Measurements from ENCODE around the gene AFF4. TPM values are rescaled to one million over a fixed set of nuclear protein-coding genes. Genes with fewer than 3 reads are reported as not detected.
"Not testable (repeated sequence)": the region's sequence is repeated elsewhere in the genome, so short reads cannot be mapped to it uniquely, and the experiment has no call there.

Gene AFF4
- total RNA-seq, 2 donors from 2014 or later: 107 to 108 TPM

DNA sequence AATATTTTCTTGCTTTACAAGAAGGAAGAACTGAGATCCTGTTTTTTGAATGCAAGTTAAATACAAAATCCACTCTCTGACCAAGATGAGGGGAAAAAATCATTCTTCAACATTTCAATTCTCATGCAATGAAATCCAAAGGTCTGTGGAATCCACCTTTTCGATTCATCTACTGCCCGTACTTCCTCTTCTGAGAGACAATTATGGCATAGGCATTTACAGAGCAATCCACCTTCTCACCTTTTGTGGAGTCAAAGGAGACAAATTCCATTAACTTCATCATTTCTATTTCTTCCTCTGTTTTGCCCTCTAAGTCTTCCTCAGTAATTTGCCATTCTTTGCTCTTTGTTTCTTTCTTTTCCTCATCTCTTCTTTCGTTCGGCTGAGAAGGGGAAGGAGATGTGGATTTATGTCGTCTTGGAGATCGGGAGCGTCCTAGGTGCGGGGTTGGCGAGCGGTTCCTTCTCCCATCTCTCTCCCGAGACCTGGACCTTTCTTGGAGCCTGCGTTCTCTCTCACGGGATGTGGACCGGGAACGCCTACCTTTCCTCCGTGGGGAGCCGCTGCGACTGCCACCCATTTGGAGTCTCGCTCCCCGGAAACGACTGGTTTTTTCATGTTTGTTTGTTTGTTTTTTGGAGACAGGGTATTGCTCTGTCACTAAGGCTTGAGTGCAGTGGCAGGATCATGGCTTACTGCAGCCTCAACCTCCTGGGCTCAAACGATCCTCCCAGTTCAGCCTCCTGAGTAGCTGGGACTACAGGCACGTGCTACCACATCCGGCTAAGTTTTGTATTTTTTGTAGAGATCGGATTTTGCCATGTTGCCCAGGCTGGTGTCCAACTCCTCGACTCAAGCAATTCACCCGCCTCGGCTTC, 24.3 kb upstream of the AFF4 start:
- 94 to 95% methylated on average over 12 to 27 of the region's 28 CpGs for WGBS, 2 experiments (ENCODE audit: insufficient coverage in 1 of 2, insufficient read length in 1 of 2)
- TF ChIP-seq, protein P1, sequence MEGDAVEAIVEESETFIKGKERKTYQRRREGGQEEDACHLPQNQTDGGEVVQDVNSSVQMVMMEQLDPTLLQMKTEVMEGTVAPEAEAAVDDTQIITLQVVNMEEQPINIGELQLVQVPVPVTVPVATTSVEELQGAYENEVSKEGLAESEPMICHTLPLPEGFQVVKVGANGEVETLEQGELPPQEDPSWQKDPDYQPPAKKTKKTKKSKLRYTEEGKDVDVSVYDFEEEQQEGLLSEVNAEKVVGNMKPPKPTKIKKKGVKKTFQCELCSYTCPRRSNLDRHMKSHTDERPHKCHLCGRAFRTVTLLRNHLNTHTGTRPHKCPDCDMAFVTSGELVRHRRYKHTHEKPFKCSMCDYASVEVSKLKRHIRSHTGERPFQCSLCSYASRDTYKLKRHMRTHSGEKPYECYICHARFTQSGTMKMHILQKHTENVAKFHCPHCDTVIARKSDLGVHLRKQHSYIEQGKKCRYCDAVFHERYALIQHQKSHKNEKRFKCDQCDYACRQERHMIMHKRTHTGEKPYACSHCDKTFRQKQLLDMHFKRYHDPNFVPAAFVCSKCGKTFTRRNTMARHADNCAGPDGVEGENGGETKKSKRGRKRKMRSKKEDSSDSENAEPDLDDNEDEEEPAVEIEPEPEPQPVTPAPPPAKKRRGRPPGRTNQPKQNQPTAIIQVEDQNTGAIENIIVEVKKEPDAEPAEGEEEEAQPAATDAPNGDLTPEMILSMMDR (conservative IDR thresholded peaks at IDR 0.05): no peak
- no peak overlapping the region for H3K27ac ChIP-seq (ENCODE audit: low read depth, low read length)
- H3K9me3 Mint-ChIP-seq: peaks cover 19% of the 10 kb centered on the region
- H3K4me3 ChIP-seq (ENCODE audit: low read length): no peak overlapping the region
- H3K4me3 Mint-ChIP-seq: peak overlapping the region; percentile 30
- no peaks in the 10 kb centered on the region for H3K36me3 ChIP-seq (ENCODE audit: control insufficient read depth, insufficient read depth, low read length)
- no peak overlapping the region for H3K27ac Mint-ChIP-seq
- peak; percentile 45 for DNase-seq
- H3K36me3 Mint-ChIP-seq (ENCODE audit: low read depth): no peaks in the 10 kb centered on the region
- no peak overlapping the region for H3K9ac ChIP-seq (ENCODE audit: extremely low read depth, low read length, poor library complexity, severe bottlenecking)
- H3K4me1 ChIP-seq (ENCODE audit: control insufficient read depth, insufficient read depth, low read length): peaks cover 3% of the 10 kb centered on the region
- H3K27me3 ChIP-seq (ENCODE audit: control insufficient read depth, insufficient read depth, low read length, poor library complexity, severe bottlenecking): no peaks in the 10 kb centered on the region
- no peaks in the 10 kb centered on the region for H3K9me3 ChIP-seq (ENCODE audit: control insufficient read depth, low read length)
- peaks cover 4% of the 10 kb centered on the region for H3K4me1 Mint-ChIP-seq
- H3K27me3 Mint-ChIP-seq (ENCODE audit: insufficient read depth): no peaks in the 10 kb centered on the region

DNA sequence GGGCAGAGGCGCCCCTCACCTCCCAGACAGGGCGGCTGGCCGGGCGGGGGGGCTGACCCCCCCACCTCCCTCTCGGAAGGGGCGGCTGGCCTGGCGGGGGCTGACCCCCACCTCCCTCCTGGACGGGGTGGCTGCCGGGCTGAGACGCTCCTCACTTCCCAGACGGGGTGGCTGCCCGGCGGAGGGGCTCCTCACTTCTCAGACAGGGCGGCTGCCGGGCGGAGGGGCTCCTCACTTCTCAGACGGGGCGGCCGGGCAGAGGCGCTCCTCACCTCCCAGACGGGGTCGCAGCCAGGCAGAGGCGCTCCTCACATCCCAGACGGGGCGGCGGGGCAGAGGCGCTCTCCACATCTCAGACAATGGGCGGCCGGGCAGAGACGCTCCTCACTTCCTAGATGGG, 19.5 kb upstream of the AFF4 start:
- H3K4me1 Mint-ChIP-seq; H3K27ac Mint-ChIP-seq; H3K4me1 ChIP-seq (ENCODE audit: control insufficient read depth, insufficient read depth, low read length); H3K36me3 ChIP-seq (ENCODE audit: control insufficient read depth, insufficient read depth, low read length); H3K4me3 Mint-ChIP-seq; H3K9me3 ChIP-seq (ENCODE audit: control insufficient read depth, low read length); H3K27me3 Mint-ChIP-seq (ENCODE audit: insufficient read depth); H3K4me3 ChIP-seq (ENCODE audit: low read length); H3K9ac ChIP-seq (ENCODE audit: extremely low read depth, low read length, poor library complexity, severe bottlenecking); DNase-seq; H3K36me3 Mint-ChIP-seq (ENCODE audit: low read depth); H3K27me3 ChIP-seq (ENCODE audit: control insufficient read depth, insufficient read depth, low read length, poor library complexity, severe bottlenecking); H3K27ac ChIP-seq (ENCODE audit: low read depth, low read length): not testable (repeated sequence)
- H3K9me3 Mint-ChIP-seq: peaks cover 49% of the 10 kb centered on the region
- WGBS, 2 experiments (ENCODE audit: insufficient coverage in 1 of 2, insufficient read length in 1 of 2): 92 to 100% methylated on average over 4 to 18 of the region's 30 CpGs

DNA sequence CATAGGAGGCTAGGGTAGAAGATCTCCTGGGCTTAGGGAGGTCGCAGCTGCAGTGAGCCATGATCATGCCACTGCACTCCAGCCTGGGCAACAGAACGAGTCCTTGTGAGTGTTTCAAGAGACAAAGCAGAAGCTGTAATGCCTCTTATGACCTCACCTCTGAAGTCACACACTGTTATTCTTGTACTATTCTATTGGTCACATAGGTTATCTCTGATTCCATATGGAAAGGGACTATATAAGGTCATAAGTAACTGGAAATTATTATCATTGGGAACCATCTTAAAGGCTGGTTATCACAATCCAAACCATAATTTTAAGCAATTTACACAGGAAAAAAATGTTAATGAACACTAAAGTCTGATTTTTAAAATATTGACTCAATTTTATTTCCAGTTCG, 17.9 kb upstream of the AFF4 start:
- Mint-ChIP-seq H3K4me1 (no peaks in the 10 kb centered on the region), H3K4me3 (no peak overlapping the region), H3K36me3 (ENCODE audit: low read depth) (no peaks in the 10 kb centered on the region), H3K9me3 (peaks cover 63% of the 10 kb centered on the region), H3K27me3 (ENCODE audit: insufficient read depth) (no peaks in the 10 kb centered on the region), H3K27ac (no peak overlapping the region)
- TF ChIP-seq, protein P1 (conservative IDR thresholded peaks at IDR 0.05): no peak
- Histone ChIP-seq H3K4me3 (ENCODE audit: low read length) (no peak overlapping the region), H3K9me3 (ENCODE audit: control insufficient read depth, low read length) (peaks cover 7% of the 10 kb centered on the region), H3K36me3 (ENCODE audit: control insufficient read depth, insufficient read depth, low read length) (no peaks in the 10 kb centered on the region), H3K4me1 (ENCODE audit: control insufficient read depth, insufficient read depth, low read length) (no peaks in the 10 kb centered on the region), H3K27me3 (ENCODE audit: control insufficient read depth, insufficient read depth, low read length, poor library complexity, severe bottlenecking) (no peaks in the 10 kb centered on the region), H3K9ac (ENCODE audit: extremely low read depth, low read length, poor library complexity, severe bottlenecking) (no peak overlapping the region), H3K27ac (ENCODE audit: low read depth, low read length) (no peak overlapping the region)
- no peak for DNase-seq
- 84 to 97% methylated on average over 3 of the region's 3 CpGs for WGBS, 2 experiments (ENCODE audit: insufficient coverage in 1 of 2, insufficient read length in 1 of 2)
